ENCODE measurements around the gene PHACTR1.

DNA sequence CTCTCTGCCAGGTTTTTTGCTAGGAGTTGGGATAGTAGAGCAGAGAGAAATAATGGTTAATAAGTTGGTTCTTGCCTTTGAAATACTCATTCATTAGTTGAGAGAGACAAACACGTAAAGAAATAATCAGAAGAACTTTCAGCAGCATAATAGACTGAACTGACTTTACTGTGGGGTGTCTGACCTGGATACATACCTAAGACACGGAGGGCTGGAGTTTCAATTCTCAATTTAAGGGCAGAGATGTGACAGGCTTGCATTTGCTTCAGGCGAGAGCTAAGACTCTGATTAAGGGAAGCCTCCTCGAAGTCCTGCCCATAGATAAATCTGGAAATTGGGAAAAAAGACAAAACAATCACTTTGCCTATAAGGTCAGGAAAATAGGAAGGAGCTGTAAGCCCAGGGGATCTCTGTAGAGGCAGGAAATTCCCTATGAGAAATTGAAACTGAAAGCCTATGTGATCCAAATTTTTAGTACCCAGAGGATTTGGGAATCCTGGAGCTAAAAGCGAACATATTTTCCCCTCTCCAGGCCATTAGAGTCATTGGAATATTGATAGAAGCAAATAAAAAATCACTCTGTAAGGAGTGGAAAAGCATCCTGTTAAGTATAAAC lies 276.8 kb downstream of the PHACTR1 start:
- TF ChIP-seq, protein P1, sequence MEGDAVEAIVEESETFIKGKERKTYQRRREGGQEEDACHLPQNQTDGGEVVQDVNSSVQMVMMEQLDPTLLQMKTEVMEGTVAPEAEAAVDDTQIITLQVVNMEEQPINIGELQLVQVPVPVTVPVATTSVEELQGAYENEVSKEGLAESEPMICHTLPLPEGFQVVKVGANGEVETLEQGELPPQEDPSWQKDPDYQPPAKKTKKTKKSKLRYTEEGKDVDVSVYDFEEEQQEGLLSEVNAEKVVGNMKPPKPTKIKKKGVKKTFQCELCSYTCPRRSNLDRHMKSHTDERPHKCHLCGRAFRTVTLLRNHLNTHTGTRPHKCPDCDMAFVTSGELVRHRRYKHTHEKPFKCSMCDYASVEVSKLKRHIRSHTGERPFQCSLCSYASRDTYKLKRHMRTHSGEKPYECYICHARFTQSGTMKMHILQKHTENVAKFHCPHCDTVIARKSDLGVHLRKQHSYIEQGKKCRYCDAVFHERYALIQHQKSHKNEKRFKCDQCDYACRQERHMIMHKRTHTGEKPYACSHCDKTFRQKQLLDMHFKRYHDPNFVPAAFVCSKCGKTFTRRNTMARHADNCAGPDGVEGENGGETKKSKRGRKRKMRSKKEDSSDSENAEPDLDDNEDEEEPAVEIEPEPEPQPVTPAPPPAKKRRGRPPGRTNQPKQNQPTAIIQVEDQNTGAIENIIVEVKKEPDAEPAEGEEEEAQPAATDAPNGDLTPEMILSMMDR (IDR thresholded peaks at IDR 0.05; ENCODE audit: low read depth, low read length, missing input control), result no peak
- TF ChIP-seq, protein P2, sequence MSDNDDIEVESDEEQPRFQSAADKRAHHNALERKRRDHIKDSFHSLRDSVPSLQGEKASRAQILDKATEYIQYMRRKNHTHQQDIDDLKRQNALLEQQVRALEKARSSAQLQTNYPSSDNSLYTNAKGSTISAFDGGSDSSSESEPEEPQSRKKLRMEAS (IDR thresholded peaks at IDR 0.05), result no peak
- TF ChIP-seq EGR1 (IDR thresholded peaks at IDR 0.05; ENCODE audit: low read depth in 2 of 2) (no peak), RXRA (IDR thresholded peaks at IDR 0.05) (no peak), YY1 (IDR thresholded peaks at IDR 0.05) (no peak), TAF1 (conservative IDR thresholded peaks at IDR 0.05) (no peak), SP1 (IDR thresholded peaks at IDR 0.05) (no peak)

Measured in liver (tissue), 3 donors.